ENCODE results near the gene GOLGA8O.
"Not testable (repeated sequence)": the region's sequence is repeated elsewhere in the genome, so short reads cannot be mapped to it uniquely, and the experiment has no call there.

GOLGA8O gene

GRCh38 chr15:32455534-32455933 is at the start of gene GOLGA8O:
Gene GOLGA8O (minus strand): TSS chr15:32455634. CDS start chr15:32455536, 98 bp downstream.
- not testable (repeated sequence) for DNase-seq

GRCh38 chr15:32504152-32504811 is 48.8 kb upstream of the GOLGA8O start:
- DNase-seq, result not testable (repeated sequence)

- not testable (repeated sequence) for DNase-seq
Observed at GRCh38 chr15:32502946-32503345, 47.5 kb upstream of the GOLGA8O start.

- not testable (repeated sequence) for DNase-seq
Observed at GRCh38 chr15:32492768-32493167, 37.3 kb upstream of the GOLGA8O start.

GRCh38 chr15:32486474-32486873 is 31.0 kb upstream of the GOLGA8O start:
- not testable (repeated sequence) for DNase-seq

- not testable (repeated sequence) for DNase-seq
Observed at GRCh38 chr15:32483377-32483776, 27.9 kb upstream of the GOLGA8O start.

- DNase-seq, result not testable (repeated sequence)
Observed at GRCh38 chr15:32481683-32482082, 26.2 kb upstream of the GOLGA8O start.

GRCh38 chr15:32468076-32468475 is 12.6 kb upstream of the GOLGA8O start:
- not testable (repeated sequence) for DNase-seq

- not testable (repeated sequence) for DNase-seq
Observed at GRCh38 chr15:32440445-32440977, 14.9 kb downstream of the GOLGA8O start.

- DNase-seq, result not testable (repeated sequence)
Observed at GRCh38 chr15:32434102-32434963, 21.1 kb downstream of the GOLGA8O start.

- not testable (repeated sequence) for DNase-seq
Observed at GRCh38 chr15:32427635-32428034, 27.8 kb downstream of the GOLGA8O start.

- DNase-seq, result not testable (repeated sequence)
Observed at GRCh38 chr15:32426511-32426910, 28.9 kb downstream of the GOLGA8O start.

- DNase-seq, result not testable (repeated sequence)
Observed at GRCh38 chr15:32407903-32408302, 47.5 kb downstream of the GOLGA8O start.

- not testable (repeated sequence) for DNase-seq
Observed at GRCh38 chr15:32403192-32403591, 52.2 kb downstream of the GOLGA8O start, which contains the start of gene GOLGA8K. Gene GOLGA8K (minus strand): TSS chr15:32403292. CDS start chr15:32403194, 98 bp downstream.

- DNase-seq, result not testable (repeated sequence)
Observed at GRCh38 chr15:32396522-32396921, 58.9 kb downstream of the GOLGA8O start.
